ENCODE results near the gene OSGIN1.

Gene OSGIN1

GRCh38 chr16:83924686-83925085 lies 28.4 kb upstream of the OSGIN1 start:
- TF ChIP-seq CTCF (IDR thresholded peaks at IDR 0.05; ENCODE audit: insufficient read depth, low read length, poor library complexity, severe bottlenecking): no peak
- DNase-seq (ENCODE audit: extremely low read depth, insufficient read length): no peak
- no peaks in the 10 kb centered on the region for H3K27me3 ChIP-seq (replicated peaks; ENCODE audit: control insufficient read depth, insufficient read depth, low read length)
- H3K4me3 ChIP-seq (replicated peaks; ENCODE audit: low read depth, low read length): no peak overlapping the region
- H3K36me3 ChIP-seq (ENCODE audit: control insufficient read depth, insufficient read depth, low read length): no peaks in the 10 kb centered on the region; the same call in none of the 2 replicates

- DNase-seq (ENCODE audit: extremely low read depth, insufficient read length): no peak
- TF ChIP-seq CTCF (IDR thresholded peaks at IDR 0.05; ENCODE audit: insufficient read depth, low read length, poor library complexity, severe bottlenecking): no peak
- H3K4me3 ChIP-seq (replicated peaks; ENCODE audit: low read depth, low read length): no peak overlapping the region
- H3K27me3 ChIP-seq (replicated peaks; ENCODE audit: control insufficient read depth, insufficient read depth, low read length): no peaks in the 10 kb centered on the region
- H3K36me3 ChIP-seq (ENCODE audit: control insufficient read depth, insufficient read depth, low read length): no peaks in the 10 kb centered on the region; the same call in none of the 2 replicates
Observed at GRCh38 chr16:83925095-83925905, 27.7 kb upstream of the OSGIN1 start.

GRCh38 chr16:83925957-83926725 lies 26.9 kb upstream of the OSGIN1 start:
- peak; percentile 0 for TF ChIP-seq CTCF (IDR thresholded peaks at IDR 0.05; ENCODE audit: insufficient read depth, low read length, poor library complexity, severe bottlenecking)
- Histone ChIP-seq H3K4me3 (replicated peaks; ENCODE audit: low read depth, low read length) (no peak overlapping the region), H3K27me3 (replicated peaks; ENCODE audit: control insufficient read depth, insufficient read depth, low read length) (no peaks in the 10 kb centered on the region), H3K36me3 (ENCODE audit: control insufficient read depth, insufficient read depth, low read length) (no peaks in the 10 kb centered on the region; the same call in none of the 2 replicates)
- DNase-seq (ENCODE audit: extremely low read depth, insufficient read length): no peak

GRCh38 chr16:83926726-83927397 lies 26.2 kb upstream of the OSGIN1 start:
- Histone ChIP-seq H3K27me3 (replicated peaks; ENCODE audit: control insufficient read depth, insufficient read depth, low read length) (no peaks in the 10 kb centered on the region), H3K36me3 (ENCODE audit: control insufficient read depth, insufficient read depth, low read length) (no peaks in the 10 kb centered on the region; the same call in none of the 2 replicates), H3K4me3 (replicated peaks; ENCODE audit: low read depth, low read length) (no peak overlapping the region)
- peak; percentile 91 for TF ChIP-seq CTCF (IDR thresholded peaks at IDR 0.05; ENCODE audit: insufficient read depth, low read length, poor library complexity, severe bottlenecking)
- peak; percentile 60 for DNase-seq (ENCODE audit: extremely low read depth, insufficient read length)

GRCh38 chr16:83928341-83929055 lies 24.5 kb upstream of the OSGIN1 start:
- no peak overlapping the region for H3K4me3 ChIP-seq (replicated peaks; ENCODE audit: low read depth, low read length)
- no peaks in the 10 kb centered on the region; the same call in none of the 2 replicates for H3K36me3 ChIP-seq (ENCODE audit: control insufficient read depth, insufficient read depth, low read length)
- H3K27me3 ChIP-seq (replicated peaks; ENCODE audit: control insufficient read depth, insufficient read depth, low read length): no peaks in the 10 kb centered on the region
- DNase-seq (ENCODE audit: extremely low read depth, insufficient read length): no peak
- TF ChIP-seq CTCF (IDR thresholded peaks at IDR 0.05; ENCODE audit: insufficient read depth, low read length, poor library complexity, severe bottlenecking): no peak
